GM18499 (cell line): ENCODE results near the gene AMBRA1.

Source experiments
- ATAC-seq: cut with Tn5 transposase; IDR thresholded peaks from one replicate; pipeline ENCODE4 v1.9.1; 2021; ENCODE audit warnings: moderate number of reproducible peaks; ENCODE audit not compliant: insufficient read depth, unreplicated experiment

AMBRA1 gene

DNA sequence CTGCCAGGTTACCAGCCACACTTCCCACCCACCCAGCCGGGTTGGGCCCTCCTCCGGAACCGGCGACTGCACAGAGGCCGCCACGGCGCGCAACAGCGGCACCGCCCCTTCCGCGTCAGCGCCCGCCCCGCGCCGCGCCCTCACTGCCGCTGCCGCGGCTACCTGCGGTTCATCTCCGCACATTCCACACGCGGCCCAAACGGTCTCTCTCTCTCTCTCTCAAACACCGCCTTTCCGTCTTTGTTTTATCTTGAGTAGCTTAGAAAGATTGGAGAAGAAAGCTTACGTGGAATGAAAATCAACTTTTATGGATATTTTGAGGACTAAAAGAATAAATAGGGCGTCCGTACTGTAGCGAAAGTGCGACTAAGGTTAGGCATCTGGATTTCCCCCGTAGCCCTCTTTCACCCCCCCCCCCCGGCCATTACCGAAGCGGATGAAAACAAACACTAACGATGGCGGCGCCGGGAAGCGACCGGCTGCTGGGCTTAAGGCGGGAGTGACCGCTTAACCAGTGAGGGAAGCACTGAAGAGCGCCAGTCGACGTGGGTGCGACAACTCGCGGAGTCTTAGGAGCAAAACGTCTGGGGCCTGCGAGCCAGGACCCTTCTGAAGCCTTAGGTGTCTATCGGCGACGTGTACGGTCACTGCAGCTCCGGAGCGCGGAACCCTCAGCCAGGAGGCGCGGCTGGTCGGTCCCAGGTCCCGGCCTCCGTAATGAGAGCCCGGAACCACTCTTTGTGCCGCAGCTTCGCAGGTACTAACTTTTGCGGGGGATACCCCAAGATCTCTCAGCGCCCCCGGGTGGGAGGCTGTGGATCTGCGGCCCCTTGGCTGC, 23.5 kb upstream of the AMBRA1 start, which contains the start of the genes ATG13 and HARBI1:
ATG13 (plus strand) TSS at position 420 of the 838 bp plus-strand sequence. CDS start 26,739 bp downstream, outside the sequence.
HARBI1 (minus strand) TSS at position 94 of the 838 bp plus-strand sequence. CDS start 990 bp downstream, outside the sequence.
- peak; percentile 56 for ATAC-seq

- no peak for ATAC-seq
Observed at GRCh38 chr11:46616551-46617133, 22.8 kb upstream of the AMBRA1 start.

DNA sequence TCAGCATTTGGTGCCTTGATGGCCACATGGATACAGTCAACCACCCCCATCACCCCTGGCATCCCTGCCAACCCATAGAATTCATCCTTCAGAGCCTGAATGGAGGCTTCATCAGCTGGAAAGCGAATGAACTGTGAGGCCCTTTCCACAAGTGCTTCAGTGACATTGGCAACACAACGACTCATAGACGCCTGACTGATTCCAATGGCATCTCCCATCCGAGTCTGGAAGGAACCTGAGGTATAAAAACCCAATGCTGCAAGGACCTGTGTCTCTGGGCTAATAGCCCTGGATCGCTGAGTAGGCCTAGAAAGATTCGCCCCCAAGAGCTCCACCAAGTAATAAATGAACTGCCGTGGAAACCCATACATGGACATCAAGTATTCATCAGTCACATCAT, 21.9 kb upstream of the AMBRA1 start:
- no peak for ATAC-seq

DNA sequence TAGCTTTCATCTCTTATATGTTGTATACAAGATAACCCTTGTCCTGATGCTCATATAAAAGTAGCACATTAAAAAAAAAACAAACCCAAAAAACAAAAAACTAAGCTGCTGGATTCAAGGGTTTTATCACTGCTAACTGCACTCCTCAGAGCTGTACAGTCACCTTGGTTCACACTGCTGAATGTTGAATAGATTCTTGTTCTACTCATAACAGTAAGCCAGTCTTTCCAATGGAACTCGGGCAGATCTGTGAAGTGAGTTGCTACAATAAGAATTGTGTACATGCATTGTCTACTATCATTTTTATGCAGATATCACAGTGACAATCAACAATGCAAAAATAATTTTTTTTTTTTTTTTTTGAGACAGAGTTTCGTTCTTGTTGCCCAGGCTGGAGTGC, 18.5 kb upstream of the AMBRA1 start:
- no peak for ATAC-seq

- no peak for ATAC-seq
Observed at GRCh38 chr11:46611526-46612304, 17.9 kb upstream of the AMBRA1 start.

GRCh38 chr11:46609386-46609785, 15.6 kb upstream of the AMBRA1 start:
- no peak for ATAC-seq

GRCh38 chr11:46607516-46607915, 13.7 kb upstream of the AMBRA1 start:
- no peak for ATAC-seq

DNA sequence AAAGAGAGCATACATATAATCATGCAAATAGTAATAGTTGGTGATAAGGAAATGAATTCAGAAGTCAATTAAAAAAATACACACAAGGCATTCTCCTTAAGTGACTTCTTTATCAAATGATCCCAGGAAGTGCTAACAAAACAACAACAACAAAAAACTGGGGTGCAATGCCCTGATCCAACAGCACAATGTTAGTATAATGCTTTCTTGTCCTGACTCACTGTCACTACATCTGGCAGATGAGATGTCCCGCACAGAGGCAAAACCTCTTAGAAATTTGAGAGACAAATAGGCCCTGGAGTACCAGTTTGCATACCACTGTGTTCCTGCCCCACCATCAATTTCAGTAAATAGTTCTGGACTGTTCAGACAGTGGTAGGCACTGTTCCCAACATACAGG, 11.0 kb upstream of the AMBRA1 start:
- no peak for ATAC-seq

- ATAC-seq: no peak
Observed at GRCh38 chr11:46603704-46604308, 10.0 kb upstream of the AMBRA1 start.

GRCh38 chr11:46601129-46601528, 7.3 kb upstream of the AMBRA1 start:
- no peak for ATAC-seq

DNA sequence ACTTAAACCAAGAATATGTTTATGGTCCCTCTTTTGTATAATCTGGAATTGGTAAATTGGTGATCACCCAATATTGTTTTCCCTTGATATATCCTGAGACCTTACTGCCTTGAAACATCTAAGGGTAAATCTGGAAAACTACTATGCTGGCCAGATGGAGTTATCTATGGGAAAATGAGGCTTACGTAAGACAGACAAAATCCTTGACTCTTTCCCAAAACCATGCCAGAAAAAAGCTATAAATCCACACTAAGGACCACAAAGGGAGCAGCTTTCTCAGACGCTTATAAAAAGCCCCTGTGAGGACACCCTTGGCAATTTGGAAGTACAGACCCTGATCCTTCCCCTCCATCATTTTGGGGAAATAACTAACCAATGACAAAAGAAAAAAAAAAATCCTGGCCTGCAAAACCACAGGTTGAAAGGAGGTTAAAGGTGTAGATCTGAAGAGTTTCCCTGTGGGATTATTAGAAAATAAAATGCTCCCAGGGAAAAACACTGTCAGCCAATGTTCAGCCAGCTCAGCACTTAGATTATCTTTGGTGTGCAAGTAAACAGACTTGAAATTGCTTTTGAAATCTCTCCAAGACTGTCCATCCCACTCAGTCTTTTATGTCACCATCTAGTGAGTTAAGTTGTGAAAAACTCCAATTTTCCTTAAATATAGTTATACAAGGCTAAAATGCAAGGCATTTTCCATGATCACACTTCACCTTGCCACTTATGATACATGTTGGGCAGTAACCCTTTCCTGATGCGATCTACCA, 6.6 kb upstream of the AMBRA1 start:
- ATAC-seq: no peak

DNA sequence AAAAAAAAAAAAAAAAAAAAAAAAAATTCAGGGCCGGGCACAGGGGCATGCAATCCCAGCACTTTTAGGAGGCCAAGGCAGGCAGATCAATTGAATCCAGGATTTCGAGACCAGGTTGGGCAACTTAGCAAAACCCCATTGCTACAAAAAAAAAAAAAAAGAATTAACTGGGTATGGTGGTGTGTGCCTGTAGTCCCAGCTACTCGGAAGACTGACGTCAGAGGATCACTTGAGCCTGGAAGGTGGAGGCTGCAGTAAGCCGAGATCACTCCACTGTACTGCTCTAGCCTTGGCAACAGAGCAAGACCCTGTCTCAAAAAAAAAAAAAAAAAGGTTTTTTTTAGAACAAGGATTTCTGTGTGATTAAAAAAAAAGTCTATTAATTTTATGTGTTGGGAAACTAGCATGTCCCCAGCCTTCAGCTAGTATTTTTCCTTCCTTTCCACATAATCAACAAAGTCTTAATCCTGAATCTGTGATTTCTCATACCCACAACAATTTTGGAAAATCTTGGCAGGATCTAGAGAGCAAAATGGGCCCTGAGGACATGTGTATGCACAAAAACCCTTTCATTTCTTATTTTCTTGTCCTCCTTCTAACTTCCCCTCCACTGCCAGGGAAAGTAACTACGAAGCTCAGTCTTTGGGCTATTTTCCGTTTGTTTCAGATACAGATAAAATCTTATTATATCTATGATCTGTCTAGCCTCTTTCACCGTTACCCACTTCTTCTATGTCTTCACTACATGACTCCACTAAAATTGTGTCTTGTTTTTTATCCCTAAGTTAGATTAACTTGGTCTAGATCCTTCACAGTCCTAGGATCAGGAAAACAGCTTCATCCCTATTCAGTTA, 5.7 kb upstream of the AMBRA1 start:
- no peak for ATAC-seq

DNA sequence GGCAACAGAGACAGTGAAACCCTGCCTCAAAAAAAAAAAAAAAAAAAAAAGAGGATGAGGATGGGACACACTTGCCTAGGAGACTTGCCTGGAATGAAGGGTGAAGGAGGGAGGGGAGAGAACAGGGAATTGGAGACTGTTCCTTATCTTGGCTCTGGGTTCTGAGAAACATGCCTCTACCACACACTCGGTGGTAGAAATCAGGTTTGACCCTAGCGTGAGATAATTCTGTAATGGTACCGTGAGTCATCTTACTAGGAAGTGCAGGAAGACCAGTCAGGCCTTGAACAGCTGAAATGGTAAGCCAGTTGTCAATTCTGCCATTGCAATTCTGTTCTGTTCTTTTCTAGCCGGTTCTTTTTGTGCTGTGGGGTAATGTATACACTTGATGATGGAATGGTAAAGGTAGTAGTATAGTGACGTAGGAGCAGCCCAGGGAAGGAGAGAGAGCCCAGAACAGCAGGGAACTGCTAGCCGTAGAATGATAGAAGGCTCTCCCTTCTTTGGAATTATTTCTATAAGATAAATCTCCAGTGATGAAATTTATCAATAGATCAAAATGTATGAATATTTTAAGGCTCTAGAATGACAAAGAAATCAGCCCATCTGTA, 3.9 kb upstream of the AMBRA1 start:
- ATAC-seq: no peak

DNA sequence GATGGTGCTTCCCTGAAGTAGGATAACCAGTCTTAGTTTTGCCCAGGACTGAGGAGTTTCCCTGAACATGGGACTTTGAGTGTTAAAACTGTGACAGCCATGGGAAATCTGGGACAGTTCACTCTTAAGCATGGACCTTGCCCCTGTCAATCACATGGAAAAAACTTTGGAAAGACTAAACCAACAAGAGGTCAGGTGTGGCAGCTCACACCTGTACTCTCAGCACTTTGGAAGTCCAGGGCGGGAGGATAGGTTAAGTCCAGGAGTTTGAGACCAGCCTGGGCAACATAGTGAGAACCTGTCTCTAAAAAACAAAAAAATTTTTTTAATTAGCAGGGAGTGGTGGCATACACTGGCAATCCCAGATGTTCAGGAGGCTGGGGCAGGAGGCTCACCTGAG, 3.3 kb upstream of the AMBRA1 start:
- ATAC-seq: no peak

- no peak for ATAC-seq
Observed at GRCh38 chr11:46594785-46595184, 962 bp upstream of the AMBRA1 start.

GRCh38 chr11:46594374-46594700, 514 bp upstream of the AMBRA1 start:
- no peak for ATAC-seq

GRCh38 chr11:46590740-46591605, 2.9 kb downstream of the AMBRA1 start:
- ATAC-seq: no peak

GRCh38 chr11:46588915-46589314, 4.9 kb downstream of the AMBRA1 start:
- ATAC-seq: no peak
